HG03064 (cell line): Measurements from ENCODE around the gene RNF38.
"Not testable (repeated sequence)": the region's sequence is repeated elsewhere in the genome, so short reads cannot be mapped to it uniquely, and the experiment has no call there.

Experiments
- ATAC-seq: cut with Tn5 transposase; IDR thresholded peaks from one replicate; pipeline ENCODE4 v1.9.1; 2021; ENCODE audit warnings: low read depth; ENCODE audit not compliant: unreplicated experiment

The RNF38 gene

DNA sequence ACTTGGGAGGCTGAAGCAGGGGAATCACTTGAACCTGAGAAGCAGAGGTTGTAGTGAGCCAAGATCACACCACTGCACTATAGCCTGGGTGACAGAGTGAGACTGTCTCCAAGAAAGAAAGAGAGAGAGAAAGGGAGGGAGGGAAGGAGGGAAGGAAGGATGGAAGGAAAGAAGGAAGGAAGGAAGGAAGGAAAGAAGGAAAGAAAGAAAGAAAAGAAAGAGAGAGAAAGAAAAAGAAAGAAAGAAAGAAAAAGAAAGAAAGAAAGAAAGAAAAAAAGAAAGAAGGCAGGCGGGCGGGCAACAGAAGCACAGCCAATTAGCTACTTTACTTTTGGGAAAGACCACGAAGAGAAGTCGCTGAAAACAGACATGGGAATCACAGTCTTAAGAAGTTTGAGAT, 9.0 kb upstream of the RNF38 start:
- ATAC-seq: not testable (repeated sequence)

DNA sequence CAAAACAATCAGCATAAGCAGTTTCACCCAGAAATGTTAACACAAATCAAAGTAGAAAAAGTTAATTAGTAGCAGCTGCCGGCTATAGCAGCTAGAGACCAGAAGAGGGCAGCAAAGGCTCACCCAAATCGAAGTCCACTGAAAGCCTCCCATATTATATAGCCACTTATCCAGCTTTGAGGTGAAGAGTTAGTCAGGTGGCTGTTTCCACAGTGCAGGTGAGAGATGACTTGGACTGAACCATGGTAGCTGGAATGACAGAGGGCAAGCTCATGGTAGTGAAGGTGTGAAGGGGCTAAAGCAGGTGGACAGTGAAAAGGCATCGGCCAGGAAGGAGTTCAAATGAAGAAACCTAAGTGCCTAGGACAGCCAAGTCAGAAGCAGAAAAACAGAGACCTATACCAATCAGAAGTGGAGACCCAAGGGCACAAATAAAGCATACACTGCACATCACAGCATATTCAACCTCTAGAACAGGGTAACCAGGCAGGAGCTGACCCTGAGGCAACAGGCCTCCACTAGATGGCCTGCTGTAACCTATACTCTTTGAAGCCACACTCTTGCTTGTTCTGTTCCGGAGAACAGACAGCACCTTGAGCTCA, 7.2 kb upstream of the RNF38 start:
- ATAC-seq: no peak

- ATAC-seq: no peak
These were observed 2.5 kb upstream of the RNF38 start for GRCh38 chr9:36402536-36402935.

DNA sequence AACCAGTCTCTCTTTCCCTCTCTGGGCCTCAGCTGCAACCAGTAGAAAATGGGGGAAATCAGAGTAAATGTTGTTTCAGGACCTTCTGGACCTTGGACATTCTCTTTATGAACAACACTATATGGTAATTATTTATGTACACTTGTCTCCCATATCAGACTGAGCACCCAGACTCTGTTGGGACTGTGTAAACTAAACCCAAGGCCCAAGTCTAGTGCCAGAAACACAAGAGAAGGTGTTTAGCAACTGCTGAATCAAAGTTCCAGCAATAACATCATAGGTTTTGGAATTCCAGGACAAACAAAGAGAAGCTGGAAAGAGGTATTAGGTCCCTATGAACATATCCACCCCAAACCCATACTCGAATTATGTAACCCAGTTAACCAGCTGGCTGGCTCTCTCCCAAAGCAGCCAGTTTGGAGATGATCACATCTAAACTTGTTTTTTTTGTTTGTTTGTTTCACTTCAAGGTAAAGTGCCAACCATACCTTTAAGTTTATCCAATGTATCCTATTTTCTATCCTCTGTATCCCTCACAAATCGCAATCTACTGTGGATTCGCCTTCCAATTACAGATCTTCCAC, 1.9 kb upstream of the RNF38 start:
- no peak for ATAC-seq

DNA sequence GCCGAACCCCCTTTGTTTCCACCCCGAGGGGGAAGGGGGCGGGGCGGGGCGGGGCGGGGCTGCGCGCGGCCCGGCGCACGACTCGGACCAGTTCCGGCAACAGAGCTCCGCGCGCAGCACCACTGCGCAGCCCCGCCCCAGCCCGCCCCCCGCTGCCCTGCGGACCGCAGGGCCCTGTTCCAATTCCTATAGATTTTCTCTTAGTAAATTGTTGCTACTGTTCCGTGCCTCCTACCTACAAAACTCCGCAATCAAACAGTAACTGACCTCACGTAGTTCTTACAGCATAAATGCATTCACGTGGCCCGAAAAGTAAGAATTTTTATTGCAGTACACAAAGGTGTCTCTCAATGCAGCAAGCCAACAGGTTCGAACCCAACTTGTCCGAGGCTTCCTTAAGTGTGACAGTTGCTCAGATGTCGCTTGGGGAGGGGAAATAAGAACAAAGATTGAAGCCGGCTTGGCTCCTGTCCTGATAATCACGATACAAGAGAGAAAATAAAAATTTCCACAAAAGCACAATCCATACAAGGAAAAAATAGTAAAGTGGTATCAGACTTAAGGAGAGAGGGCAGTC, 1.2 kb upstream of the RNF38 start:
- ATAC-seq: peak; percentile 58

- ATAC-seq: peak; percentile 60
These were observed 479 bp upstream of the RNF38 start for GRCh38 chr9:36400332-36401163.

GRCh38 chr9:36398745-36399144, 1.3 kb downstream of the RNF38 start:
- ATAC-seq: no peak

DNA sequence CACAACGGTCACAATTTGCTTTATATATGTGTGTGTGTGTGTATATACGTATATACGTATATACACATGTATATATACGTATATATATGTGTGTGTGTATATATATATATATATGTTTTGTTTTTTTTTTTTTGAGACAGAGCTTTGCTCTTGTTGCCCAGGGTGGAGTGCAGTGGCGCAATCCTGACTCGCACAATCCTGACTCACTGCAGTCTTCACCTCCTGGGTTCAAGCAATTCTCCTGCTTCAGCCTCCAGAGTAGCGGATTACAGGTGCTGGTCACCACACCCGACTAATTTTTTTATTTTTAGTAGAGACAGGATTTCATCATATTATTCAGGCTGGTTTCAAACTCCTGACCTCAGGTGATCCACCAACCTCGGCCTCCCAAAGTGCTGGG, 3.1 kb downstream of the RNF38 start:
- no peak for ATAC-seq

- ATAC-seq: no peak
These were observed 7.6 kb downstream of the RNF38 start for GRCh38 chr9:36392489-36392888.

- ATAC-seq: no peak
These were observed 10.5 kb downstream of the RNF38 start for GRCh38 chr9:36389590-36389989.

DNA sequence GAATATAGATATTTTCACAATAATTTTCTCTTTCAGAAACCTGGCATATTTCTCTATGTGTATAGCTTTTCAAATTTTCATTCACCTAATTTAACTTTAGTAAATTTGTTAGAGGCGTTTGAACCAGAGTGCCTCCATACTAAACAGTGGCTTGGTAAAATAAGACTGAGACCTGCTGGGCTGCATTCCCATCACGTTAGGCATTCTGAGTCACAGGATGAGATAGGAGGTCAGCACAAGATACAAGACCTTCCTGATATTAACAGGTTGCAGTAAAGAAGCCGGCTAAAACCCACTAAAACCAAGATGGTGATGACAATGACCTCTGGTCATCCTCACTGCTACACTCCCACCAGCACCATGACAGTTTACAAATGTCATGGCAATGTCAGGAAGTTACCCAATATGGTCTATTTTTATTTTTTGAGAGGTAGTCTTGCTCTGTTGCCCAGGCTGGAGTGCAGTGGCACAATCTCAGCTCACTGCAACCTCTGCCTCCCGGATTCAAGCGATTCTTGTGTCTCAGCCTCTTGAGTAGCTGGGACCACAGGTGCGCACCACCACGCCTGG, 13.6 kb downstream of the RNF38 start:
- ATAC-seq: not testable (repeated sequence)

- no peak for ATAC-seq
These were observed 17.6 kb downstream of the RNF38 start for GRCh38 chr9:36382484-36382883.

GRCh38 chr9:36364577-36364976, 35.5 kb downstream of the RNF38 start:
- no peak for ATAC-seq

- no peak for ATAC-seq
These were observed 36.6 kb downstream of the RNF38 start for GRCh38 chr9:36363448-36363847.

GRCh38 chr9:36358486-36358885, 41.6 kb downstream of the RNF38 start:
- no peak for ATAC-seq

- ATAC-seq: no peak
These were observed 42.4 kb downstream of the RNF38 start for GRCh38 chr9:36357639-36358038.

- ATAC-seq: no peak
These were observed 53.5 kb downstream of the RNF38 start for GRCh38 chr9:36346569-36346968.

DNA sequence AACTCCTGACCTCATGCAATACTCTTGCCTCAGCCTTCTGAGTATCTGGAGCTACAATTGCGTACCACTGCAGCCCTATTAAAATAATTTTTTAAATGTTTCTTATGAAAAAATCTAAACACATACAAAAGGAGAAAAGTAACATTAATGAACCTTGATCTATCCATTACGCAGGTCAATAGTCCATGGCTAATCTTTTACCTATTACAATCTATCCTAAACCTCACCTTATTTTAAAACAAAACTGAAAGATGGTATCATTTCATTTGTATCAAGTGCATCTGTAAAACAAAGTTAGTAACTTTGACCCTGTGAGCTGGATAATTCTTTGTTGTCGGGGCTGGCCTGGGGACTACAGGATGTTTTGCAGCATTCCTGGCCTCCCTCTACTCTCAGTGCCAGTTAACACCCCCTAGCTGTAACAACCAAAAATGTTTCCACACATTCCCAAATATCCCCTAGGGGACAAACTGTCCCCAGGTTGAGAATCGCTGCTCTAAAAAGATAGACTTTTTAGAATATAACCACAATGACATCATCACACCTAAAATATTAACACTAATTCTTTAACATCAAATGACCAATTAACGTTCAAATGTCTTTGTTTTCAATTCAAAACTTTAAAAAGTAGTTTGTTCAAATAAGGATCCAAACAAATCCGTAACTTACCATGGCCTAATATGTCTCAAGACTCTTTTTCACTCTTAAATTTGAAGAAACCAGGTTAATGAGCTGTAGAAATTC, 54.8 kb downstream of the RNF38 start:
- ATAC-seq: no peak

- ATAC-seq: no peak
These were observed 58.0 kb downstream of the RNF38 start for GRCh38 chr9:36341936-36342577.

GRCh38 chr9:36337865-36338264, 62.2 kb downstream of the RNF38 start:
- ATAC-seq: no peak
